Motor neuron (in vitro differentiated cells): Measurements from ENCODE around the gene PRPF6. TPM values are rescaled to one million over a fixed set of nuclear protein-coding genes. Genes with fewer than 3 reads are reported as not detected.

Experiments used
- ATAC-seq, 8 experiments: fragments of 200-7000 bp; cut with Tn5 transposase; replicated peaks in 6 of 8; 2 replicates each; pipeline ENCODE4 v1.8.0; 2021; ENCODE audit warnings: mild to moderate bottlenecking in 8 of 8, moderate library complexity in 8 of 8
- H3K27ac ChIP-seq, 2 donors: fragments of 250-450 bp; sonication (Bioruptor Pico); 2 replicates each; pipeline ENCODE4 v1.9.0; 2021; ENCODE audit warnings: antibody characterized with exemption in 2 of 2, mild to moderate bottlenecking in 2 of 2, moderate library complexity in 1 of 2
- H3K4me1 ChIP-seq, 2 donors: fragments of 250-450 bp; sonication (Bioruptor Pico); replicated peaks in 1 of 2; 2 replicates each; pipeline ENCODE4 v1.6.1; 2021; ENCODE audit warnings: antibody characterized with exemption in 2 of 2, mild to moderate bottlenecking in 2 of 2, moderate library complexity in 1 of 2
- H3K4me3 ChIP-seq, 5 donors: fragments of 250-450 bp; sonication (Bioruptor Pico); 2 replicates each; pipeline ENCODE4 v1.9.0; 2021; ENCODE audit warnings: antibody characterized with exemption in 5 of 5, mild to moderate bottlenecking in 5 of 5, moderate library complexity in 4 of 5
- WGBS, 10 experiments: fragments of 450-650 bp; shearing (Covaris generic); methylation state at CpG; one replicate each; pipeline ENCODE4 v1.0.0; 2022; 5-methylcytosine and 5-hydroxymethylcytosine counted together
- in situ Hi-C, 9 experiments: fragments of 400-800 bp; cut with MboI; loops; one replicate each; pipeline ENCODE4 v1.15.0; 2021; ENCODE audit warnings: low sequenced_read_pairs in 9 of 9, low pct_unique_long_range_greater_than_20kb in 2 of 9; ENCODE audit not compliant: unreplicated experiment in 9 of 9
- total RNA-seq, 8 experiments: library from RNA; unstranded; fragments of 300-600 nt; gene quantifications; 2 replicates each; pipeline versions ENCODE4 v1.2.3 to v1.2.4, GENCODE V29; 2022

The PRPF6 gene
- total RNA-seq, 8 experiments from 2014 or later: 38.2 to 97.9 (median 64.2) TPM

DNA sequence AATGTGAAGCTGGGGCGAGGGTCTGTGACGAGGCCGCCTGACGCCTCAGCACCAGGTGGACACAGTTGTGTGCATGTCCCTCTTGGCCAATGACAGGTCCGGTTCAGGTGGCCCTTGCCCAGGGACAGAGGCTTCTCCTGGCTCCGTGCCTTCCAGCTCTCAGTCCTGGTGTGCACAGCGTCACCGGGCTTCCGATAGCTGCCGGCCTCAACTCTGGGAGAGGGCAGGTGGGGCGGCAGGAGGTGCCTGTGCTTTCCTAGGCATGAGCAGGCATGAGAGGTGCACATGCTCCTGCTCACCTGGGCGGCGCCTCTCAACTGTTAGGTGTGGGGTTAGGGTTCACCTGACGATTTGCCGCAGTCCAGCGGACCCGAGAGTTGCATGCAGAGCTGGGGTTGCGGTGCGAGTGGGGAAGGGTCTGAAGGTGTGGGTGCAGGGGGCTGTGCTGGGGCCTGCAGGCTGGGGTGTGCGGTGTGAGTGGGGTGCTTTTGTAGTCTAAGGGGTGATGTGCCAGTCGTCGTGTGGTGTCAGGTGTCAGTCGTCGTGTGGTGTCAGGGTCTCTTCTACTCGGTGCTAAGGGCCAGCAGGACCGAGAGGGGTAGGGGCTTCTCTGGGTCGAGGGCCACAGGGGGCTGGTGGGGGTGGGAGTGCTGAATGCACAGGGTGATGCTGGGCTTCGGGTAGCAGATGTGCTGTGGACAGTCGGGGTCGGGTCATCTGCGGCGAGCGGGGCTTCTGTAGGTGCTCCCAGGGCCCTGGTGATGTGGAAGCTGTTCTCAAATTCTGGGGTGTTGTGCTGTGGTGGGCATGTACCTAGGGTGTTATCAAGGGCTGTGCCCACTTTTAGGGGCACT lies 72.3 kb downstream of the PRPF6 start:
- no peak for ATAC-seq
- H3K4me3 ChIP-seq: no peak overlapping the region
- H3K4me1 ChIP-seq: peaks cover 20 to 24% of the 10 kb centered on the region in 2 donors
- H3K27ac ChIP-seq: no peak overlapping the region
- in situ Hi-C loops: no loop called here
- WGBS, 10 experiments: 60 to 93% (median 80%) methylated on average over 1 to 3 of the region's 33 CpGs; no CpG with 5 or more reads in 7 of the 10 experiments

DNA sequence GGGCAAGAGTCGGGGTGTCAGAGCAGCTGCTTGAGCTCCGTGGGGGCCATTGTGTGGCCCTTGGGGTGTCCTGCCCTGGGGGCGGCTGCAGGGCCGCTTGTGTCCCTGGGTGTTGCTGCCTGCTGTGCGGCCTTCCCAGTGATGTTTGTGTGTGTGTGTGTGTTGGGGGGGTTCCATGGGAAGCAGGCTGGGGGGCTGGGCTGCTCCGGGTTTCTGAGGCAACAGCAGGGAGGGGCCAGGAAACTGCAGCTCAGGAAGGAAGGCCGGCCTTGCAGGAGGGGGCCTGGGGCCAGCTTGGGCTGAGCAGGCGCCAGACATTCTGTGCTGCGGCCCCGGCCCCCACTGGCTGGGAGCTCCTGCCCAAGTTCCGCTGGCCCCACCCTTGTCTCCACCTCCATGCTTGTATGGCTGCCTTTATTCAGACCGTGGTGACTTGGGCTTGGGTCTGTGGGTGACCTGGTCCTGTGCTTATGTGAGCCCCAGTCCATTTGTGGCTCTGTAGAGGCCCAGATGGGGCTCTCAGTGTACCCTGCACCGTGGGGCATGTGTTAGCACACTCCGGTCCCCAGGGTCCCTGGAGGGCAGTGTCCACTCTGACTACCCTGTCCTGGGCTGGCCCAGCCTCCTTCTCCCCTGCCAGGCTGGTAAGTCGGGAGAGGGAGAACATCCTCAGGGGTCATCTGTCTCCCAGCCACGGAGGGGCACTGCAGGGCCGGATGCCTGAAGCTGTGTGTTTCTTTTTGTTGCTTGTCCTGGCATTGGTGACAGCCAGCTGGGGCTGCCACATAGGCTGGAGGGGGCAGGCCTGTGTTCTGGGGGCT lies 73.1 kb downstream of the PRPF6 start:
- in situ Hi-C loops: no loop called here
- ATAC-seq: peak; percentile 16 to 67 (median 48)
- 14 to 45% (median 27%) methylated on average over 2 to 3 of the region's 17 CpGs; no CpG with 5 or more reads in 6 of the 10 experiments for WGBS, 10 experiments
- H3K4me3 ChIP-seq: no peak overlapping the region
- peaks cover 20 to 24% of the 10 kb centered on the region in 2 donors for H3K4me1 ChIP-seq
- no peak overlapping the region for H3K27ac ChIP-seq

DNA sequence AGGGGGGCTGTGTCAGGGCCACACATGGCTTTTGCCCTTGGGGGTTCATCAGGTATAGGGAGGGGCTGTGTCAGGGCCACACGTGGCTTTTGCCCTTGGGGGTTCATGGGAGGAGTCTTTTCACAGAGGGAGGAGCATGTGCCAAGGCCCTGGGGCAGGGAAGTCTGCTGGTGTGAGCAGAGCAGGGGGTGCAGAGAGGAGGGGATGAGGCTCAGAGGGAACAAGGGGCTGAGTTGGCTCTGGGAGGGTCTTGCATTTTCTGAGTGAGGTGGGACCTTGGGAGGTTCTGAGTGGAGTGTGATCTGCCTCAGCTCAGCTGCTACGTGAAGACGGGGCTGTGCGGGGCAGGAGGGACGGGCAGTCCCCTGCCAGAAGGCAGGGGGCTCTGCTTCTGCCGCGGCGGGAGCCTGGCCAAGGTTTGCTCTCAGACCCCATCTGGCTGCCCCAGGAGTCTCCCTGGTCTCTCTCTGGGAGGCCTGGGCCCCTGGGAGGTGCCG lies 74.5 kb downstream of the PRPF6 start:
- H3K27ac ChIP-seq: no peak overlapping the region
- peaks cover 13 to 24% of the 10 kb centered on the region in 2 donors for H3K4me1 ChIP-seq
- ATAC-seq: no peak
- 17 to 82% methylated on average over 1 to 5 of the region's 9 CpGs; no CpG with 5 or more reads in 8 of the 10 experiments for WGBS, 10 experiments
- no peak overlapping the region for H3K4me3 ChIP-seq
- in situ Hi-C loops: no loop called here

DNA sequence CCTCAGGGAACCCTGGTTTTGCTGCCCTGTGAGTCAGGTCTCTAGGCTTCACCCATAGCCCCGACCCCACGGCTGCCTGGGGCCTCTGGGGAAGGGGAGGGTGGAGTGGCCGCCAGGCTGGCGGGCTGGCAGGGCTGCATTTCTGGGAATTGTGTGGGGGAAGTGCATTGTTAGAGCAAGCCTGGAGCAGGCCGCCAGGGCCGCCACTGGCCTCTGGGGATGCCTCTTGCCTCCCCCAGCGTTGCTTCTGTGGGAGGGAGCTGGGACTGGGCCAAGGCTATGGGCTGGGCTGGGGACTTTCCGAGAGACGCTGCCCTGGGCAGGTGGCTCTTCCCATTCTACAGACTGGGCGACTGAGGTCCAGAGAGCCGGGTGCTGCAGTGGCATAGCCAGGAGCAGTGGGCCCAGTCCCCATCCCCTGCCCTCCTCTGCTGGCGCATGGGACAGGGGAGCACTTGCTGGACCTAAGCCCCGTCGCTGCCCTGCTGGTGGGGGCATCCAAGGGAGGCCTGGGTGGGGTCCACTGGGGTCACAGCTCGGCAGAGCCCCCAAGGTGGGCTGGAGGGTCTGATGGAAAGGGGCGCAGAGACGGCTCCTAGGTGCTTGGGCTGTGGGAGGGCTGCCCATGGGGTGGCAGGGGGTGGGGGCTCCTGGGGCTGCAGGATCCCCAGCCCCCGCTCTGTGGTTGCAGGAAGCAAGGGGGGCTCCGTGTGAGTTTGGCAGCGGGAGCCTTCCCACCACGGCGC lies 75.1 kb downstream of the PRPF6 start:
- H3K4me1 ChIP-seq: peaks cover 13 to 24% of the 10 kb centered on the region in 2 donors
- in situ Hi-C loops: no loop called here
- peak in 6 of 8 experiments; percentile 3 to 25 (median 8) for ATAC-seq
- H3K27ac ChIP-seq: no peak overlapping the region
- H3K4me3 ChIP-seq: no peak overlapping the region
- WGBS, 10 experiments: no CpG with 5 or more reads among the region's 22 CpGs

DNA sequence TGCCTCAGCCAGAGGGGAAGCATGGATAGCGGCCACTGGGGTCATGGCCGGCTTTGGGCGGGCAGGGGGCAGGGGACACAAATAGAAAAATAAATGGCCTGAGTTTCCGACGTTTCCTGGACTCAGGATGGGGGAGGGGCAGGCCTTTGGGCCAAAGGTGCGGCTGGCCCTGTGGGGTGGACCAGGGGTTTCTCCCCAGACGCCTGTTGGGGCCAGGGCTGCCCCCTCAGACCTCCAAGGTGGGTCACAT lies 75.6 kb downstream of the PRPF6 start:
- H3K4me1 ChIP-seq: peaks cover 13 to 24% of the 10 kb centered on the region in 2 donors
- no peak for ATAC-seq
- H3K27ac ChIP-seq: no peak overlapping the region
- no peak overlapping the region for H3K4me3 ChIP-seq
- in situ Hi-C loops: no loop called here
- WGBS, 10 experiments: no CpG with 5 or more reads among the region's 7 CpGs

DNA sequence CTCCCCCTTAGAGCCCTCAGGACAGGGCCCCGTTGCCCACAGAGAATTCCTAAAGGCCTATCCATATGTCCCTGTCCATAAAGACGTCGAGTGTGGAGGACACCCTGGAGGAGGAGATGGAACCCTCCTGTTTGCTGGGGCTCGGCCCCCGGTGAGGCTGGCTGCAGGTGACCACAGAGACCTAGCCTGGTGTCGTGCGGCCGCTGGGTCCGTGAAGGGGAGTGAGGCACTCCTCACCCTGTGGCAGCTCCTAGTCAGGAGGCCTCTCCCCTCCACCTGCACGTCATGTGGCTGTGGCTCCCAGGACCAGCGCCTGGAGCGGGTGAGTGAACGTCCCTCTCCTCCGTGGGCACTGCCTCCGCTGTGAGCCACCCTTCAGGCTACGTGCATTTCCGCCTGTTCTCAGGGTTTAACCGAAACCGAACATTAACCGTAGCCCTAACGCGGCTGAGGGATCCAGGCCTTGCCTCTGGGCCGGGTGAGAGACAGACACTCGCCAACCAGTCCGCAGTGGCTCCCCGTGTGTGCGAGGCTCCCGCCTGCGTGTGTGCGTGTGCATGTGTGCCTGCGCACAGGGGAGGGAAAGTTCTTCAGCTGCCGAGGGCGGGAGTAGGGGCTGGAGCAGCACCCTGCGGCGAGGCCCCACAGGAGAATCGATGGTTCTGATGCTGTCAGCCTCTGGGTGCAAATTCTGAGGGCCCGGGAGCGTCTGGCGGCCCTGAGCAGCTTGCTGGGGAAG lies 76.1 kb downstream of the PRPF6 start:
- Histone ChIP-seq H3K4me1 (peaks cover 13 to 25% of the 10 kb centered on the region in 2 donors), H3K4me3 (no peak overlapping the region), H3K27ac (no peak overlapping the region)
- in situ Hi-C loops: no loop called here
- WGBS, 10 experiments: 31 to 100% (median 86%) methylated on average over 2 to 8 of the region's 39 CpGs; no CpG with 5 or more reads in 5 of the 10 experiments
- no peak for ATAC-seq

DNA sequence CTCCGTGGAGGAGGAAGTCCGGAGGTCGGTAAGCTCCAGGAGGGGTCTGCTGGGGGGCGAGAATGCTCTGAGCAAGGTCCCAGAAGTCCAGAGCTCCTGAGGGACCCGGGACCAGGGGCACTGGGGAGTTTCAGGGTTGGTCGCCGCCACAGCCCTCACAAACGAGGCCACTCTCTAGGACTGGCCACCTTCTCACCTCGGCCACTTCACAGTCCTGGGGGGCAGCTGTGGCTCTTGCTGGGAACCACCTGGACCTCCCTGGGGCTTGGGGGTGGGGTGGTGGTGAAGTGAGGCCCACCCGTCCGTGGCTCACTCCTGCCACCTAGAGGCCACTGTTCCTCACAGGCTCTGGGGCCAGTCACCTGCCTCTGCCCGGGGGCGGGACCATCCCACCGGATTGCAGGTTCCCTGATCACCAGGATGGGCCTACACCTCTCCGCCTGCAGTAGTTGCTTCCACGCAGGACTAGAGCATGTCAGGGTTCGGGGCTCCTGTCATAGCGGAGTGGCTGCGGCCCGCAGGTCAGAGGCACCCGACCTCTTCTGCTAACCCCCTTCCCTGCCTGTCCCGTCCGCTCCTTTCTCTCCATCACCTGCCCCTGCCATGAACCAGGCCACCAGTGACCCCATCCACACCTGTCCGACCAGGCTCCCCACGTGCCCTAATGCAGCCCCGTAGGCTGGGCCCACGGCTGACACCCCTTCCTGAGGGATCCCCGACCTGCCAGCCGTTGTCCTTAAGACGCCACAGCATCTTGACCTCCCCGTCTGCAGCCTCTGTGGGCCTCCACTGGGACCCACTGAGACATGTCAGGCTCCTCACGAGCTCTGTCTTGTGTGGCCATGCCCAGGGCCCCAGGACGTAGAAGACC lies 76.9 kb downstream of the PRPF6 start:
- in situ Hi-C loops: no loop called here
- ATAC-seq: peak in 7 of 8 experiments; percentile 13 to 80 (median 25)
- H3K4me3 ChIP-seq: no peak overlapping the region
- H3K27ac ChIP-seq: no peak overlapping the region
- H3K4me1 ChIP-seq: peaks cover 19 to 31% of the 10 kb centered on the region in 2 donors
- 0 to 80% (median 54%) methylated on average over 1 to 7 of the region's 33 CpGs; no CpG with 5 or more reads in 5 of the 10 experiments for WGBS, 10 experiments

DNA sequence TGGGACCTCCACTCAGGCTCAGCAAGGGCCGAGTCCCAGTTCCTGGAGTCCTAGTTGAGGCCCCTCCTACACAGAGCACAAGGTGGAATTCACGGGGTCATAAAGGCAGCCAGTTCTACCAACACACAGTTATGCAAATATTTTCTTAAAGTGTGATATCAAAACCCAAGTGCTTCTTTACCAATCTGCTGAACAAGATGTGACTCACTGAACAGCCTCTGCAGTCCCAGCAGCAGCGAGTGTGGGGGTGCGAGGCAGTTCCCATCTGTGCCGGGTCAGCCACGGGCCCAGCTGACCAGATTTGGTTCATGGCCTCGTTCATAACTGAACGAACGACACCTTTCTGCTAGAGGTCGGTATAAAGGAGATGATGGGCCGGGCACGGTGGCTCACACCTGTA lies 77.6 kb downstream of the PRPF6 start:
- no peak overlapping the region for H3K27ac ChIP-seq
- no peak for ATAC-seq
- peaks cover 19 to 31% of the 10 kb centered on the region in 2 donors for H3K4me1 ChIP-seq
- no peak overlapping the region for H3K4me3 ChIP-seq
- WGBS, 10 experiments: 17 to 76% (median 20%) methylated on average over 1 to 8 of the region's 12 CpGs; no CpG with 5 or more reads in 7 of the 10 experiments
- in situ Hi-C loops: no loop called here

DNA sequence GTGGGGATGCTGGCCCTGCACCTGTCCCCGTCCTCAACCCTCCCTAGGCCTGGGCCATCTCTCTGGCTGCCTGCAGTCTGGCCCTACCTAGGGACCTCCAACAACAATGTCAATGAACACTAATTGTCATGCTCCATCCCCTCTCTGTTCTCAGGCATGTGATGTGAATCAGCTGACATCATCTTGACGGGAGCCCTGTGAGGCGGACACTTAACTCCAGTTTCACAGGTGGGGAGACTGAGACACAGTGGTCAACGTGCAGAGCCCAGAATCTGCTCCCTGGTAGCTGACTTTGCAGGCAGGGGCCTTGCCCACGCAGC lies 81.3 kb downstream of the PRPF6 start:
- 0 to 90% (median 53%) methylated on average over 2 to 4 of the region's 5 CpGs; no CpG with 5 or more reads in 4 of the 10 experiments for WGBS, 10 experiments
- Histone ChIP-seq H3K4me3 (peak overlapping the region; percentile 68 to 94 (median 90)), H3K4me1 (peaks cover 16 to 20% of the 10 kb centered on the region in 2 donors), H3K27ac (peak overlapping the region; percentile 63 to 71)
- ATAC-seq: peak in 5 of 8 experiments; percentile 1 to 11 (median 7)
- in situ Hi-C loops: no loop called here

DNA sequence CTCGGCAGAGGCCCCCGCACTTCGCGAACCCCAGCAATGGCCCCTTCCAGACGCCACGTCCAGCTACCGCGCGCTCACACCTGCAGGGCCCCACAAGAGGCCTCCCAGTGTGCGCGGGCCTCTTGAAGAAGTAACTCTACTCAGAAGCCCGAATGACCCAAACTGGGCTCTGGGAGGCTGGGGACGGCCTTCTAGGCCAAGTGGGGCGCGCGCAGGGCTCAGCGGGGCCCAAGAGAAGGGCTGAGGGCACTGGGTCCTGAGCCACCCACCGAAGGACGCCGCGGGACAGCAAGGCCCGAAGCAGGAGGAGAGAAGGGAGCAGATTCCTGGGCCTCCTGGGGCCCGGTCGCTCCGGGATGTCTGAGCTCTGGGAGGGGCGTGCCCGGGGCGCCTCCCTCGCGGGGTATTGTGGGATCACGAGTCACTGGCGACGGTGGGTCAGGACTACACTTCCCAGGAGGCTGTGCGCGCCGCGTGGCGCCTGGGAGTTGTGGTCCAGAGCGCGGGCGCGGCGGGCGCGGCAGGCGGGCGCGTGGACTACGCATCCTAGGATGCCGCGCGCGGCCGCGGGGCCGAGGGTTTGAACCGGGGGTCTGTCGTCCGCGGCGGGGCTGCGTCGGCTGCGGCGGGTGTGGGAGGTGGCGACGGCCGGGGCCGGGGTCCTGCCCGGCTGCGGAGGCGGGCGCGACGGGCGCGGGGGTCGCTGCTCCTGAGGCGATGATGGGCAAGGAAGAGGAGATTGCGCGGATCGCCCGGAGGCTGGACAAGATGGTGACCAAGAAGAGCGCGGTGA lies 81.9 kb downstream of the PRPF6 start, which contains the start of gene TCEA2:
TSS of gene TCEA2 (plus strand) at position 603 of the 793 bp plus-strand sequence. CDS start at position 718, 115 bp downstream.
- peak within 1 kb of the TSS; percentile 64 to 71 for H3K27ac ChIP-seq
- in situ Hi-C loops: no loop called here
- 2 to 33% (median 15%) methylated on average over 3 to 20 of the region's 85 CpGs; no CpG with 5 or more reads in 6 of the 10 experiments for WGBS, 10 experiments
- H3K4me3 ChIP-seq: peak within 1 kb of the TSS; percentile 68 to 94 (median 90)
- peaks cover 15% of the 10 kb centered on the region in 2 donors for H3K4me1 ChIP-seq
- peak; percentile 86 to 96 (median 89) for ATAC-seq
